Uterus (tissue), 2 donors: ENCODE measurements around the gene LTN1.

Experiments
- CTCF ChIP-seq, 4 experiments: fragments of 200-600 bp in 2 of 4; fragments of 450-650 bp in 2 of 4; sonication (generic) in 2 of 4; IDR thresholded peaks; one replicate each; pipeline ENCODE4 v1.5.1; 2016 to 2019; ENCODE audit warnings: antibody characterized with exemption in 4 of 4, mild to moderate bottlenecking in 2 of 4, moderate library complexity in 1 of 4
- POLR2A ChIP-seq, 2 donors: fragments of 450-650 bp; IDR thresholded peaks; one replicate each; pipeline ENCODE4 v1.6.1; 2016; ENCODE audit warnings: antibody characterized with exemption in 2 of 2, mild to moderate bottlenecking in 1 of 2, moderate library complexity in 1 of 2

GRCh38 chr21:28991861-28992525 is 684 bp downstream of the LTN1 start:
- TF ChIP-seq CTCF (IDR thresholded peaks at IDR 0.05) (no peak), POLR2A (IDR thresholded peaks at IDR 0.05) (no peak)
